Measurements from ENCODE around the gene ADGRL3. TPM values are rescaled to one million over a fixed set of nuclear protein-coding genes. Genes with fewer than 3 reads are reported as not detected.

Gene ADGRL3
- total RNA-seq, 1 donor from 2014 or later: 93.6 TPM

- H3K4me3 Mint-ChIP-seq: no peak overlapping the region
- no peak for TF ChIP-seq CTCF (IDR thresholded peaks at IDR 0.05)
- no peak for TF ChIP-seq EZH2 (IDR thresholded peaks at IDR 0.05)
- no peak for TF ChIP-seq EZH2phosphoT487 (IDR thresholded peaks at IDR 0.05)
- H3K4me2 ChIP-seq: peak overlapping the region; percentile 68
- H4K20me1 ChIP-seq (ENCODE audit: low read depth): no peaks in the 10 kb centered on the region
- peaks cover 30% of the 10 kb centered on the region for H3K4me1 Mint-ChIP-seq
- H3K4me1 ChIP-seq: peaks cover 49% of the 10 kb centered on the region
- H3K27ac ChIP-seq: peak overlapping the region; percentile 86
- no peak overlapping the region for H2AFZ ChIP-seq (replicated peaks)
- H3K9me3 Mint-ChIP-seq: peaks cover 46% of the 10 kb centered on the region
- peak overlapping the region; percentile 35 for H3K27ac Mint-ChIP-seq
- peak overlapping the region; percentile 5 for H3K4me3 ChIP-seq
- peaks cover 3% of the 10 kb centered on the region for H3K27me3 Mint-ChIP-seq (ENCODE audit: insufficient read depth, low read depth)
- H3K36me3 ChIP-seq: peaks cover 18% of the 10 kb centered on the region
- H3K27me3 ChIP-seq: no peaks in the 10 kb centered on the region
- H3K79me2 ChIP-seq (ENCODE audit: low read depth): peaks cover 50% of the 10 kb centered on the region
- peaks cover 40% of the 10 kb centered on the region for H3K36me3 Mint-ChIP-seq
- DNase-seq (ENCODE audit: low spot score): no peak
- peaks cover 19% of the 10 kb centered on the region for H3K9me3 ChIP-seq (ENCODE audit: low read depth)
- no peak overlapping the region for H3K9ac ChIP-seq
- H3F3A ChIP-seq (ENCODE audit: low read depth): peaks cover 39% of the 10 kb centered on the region
Measured at GRCh38 chr4:61533140-61533539, 333.0 kb downstream of the ADGRL3 start.

GRCh38 chr4:61540944-61541343 is 340.8 kb downstream of the ADGRL3 start:
- TF ChIP-seq EZH2phosphoT487 (IDR thresholded peaks at IDR 0.05): no peak
- no peak for TF ChIP-seq EZH2 (IDR thresholded peaks at IDR 0.05)
- TF ChIP-seq CTCF (IDR thresholded peaks at IDR 0.05): no peak
- peaks cover 3% of the 10 kb centered on the region for H3K36me3 ChIP-seq
- peaks cover 21% of the 10 kb centered on the region for H3F3A ChIP-seq (ENCODE audit: low read depth)
- peaks cover 2% of the 10 kb centered on the region for H3K27me3 Mint-ChIP-seq (ENCODE audit: insufficient read depth, low read depth)
- H3K9me3 Mint-ChIP-seq: peaks cover 24% of the 10 kb centered on the region
- H3K27me3 ChIP-seq: no peaks in the 10 kb centered on the region
- H3K4me2 ChIP-seq: peak overlapping the region; percentile 19
- no peak overlapping the region for H3K27ac Mint-ChIP-seq
- H3K79me2 ChIP-seq (ENCODE audit: low read depth): peaks cover 40% of the 10 kb centered on the region
- H2AFZ ChIP-seq (replicated peaks): no peak overlapping the region
- H3K9ac ChIP-seq: no peak overlapping the region
- H3K36me3 Mint-ChIP-seq: peaks cover 22% of the 10 kb centered on the region
- H3K4me3 ChIP-seq: no peak overlapping the region
- H3K27ac ChIP-seq: no peak overlapping the region
- no peaks in the 10 kb centered on the region for H4K20me1 ChIP-seq (ENCODE audit: low read depth)
- peaks cover 23% of the 10 kb centered on the region for H3K4me1 Mint-ChIP-seq
- peaks cover 39% of the 10 kb centered on the region for H3K4me1 ChIP-seq
- no peak for DNase-seq (ENCODE audit: low spot score)
- peaks cover 1% of the 10 kb centered on the region for H3K9me3 ChIP-seq (ENCODE audit: low read depth)
- H3K4me3 Mint-ChIP-seq: no peak overlapping the region

DNA sequence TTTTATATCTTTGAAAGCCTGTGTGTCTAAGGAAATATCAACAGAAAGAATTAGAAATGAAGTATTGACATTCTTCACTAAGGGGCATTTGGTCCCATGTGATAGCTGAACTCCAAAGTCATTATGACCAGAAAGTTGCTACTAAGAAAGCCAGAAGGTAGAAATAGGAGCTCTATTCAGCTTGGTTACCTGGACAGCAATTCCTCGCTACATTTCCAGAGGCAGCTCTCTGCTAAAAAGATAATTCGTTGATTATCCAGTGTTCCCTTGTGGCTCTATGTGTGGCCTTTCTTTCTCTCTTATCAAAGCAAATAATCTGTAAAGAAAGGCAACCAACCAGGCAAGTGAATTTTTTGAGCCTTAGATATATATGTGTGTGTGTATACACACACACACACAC is 341.3 kb downstream of the ADGRL3 start:
- Histone ChIP-seq H3K36me3 (no peaks in the 10 kb centered on the region), H3F3A (ENCODE audit: low read depth) (peaks cover 21% of the 10 kb centered on the region), H3K4me2 (no peak overlapping the region), H2AFZ (replicated peaks) (no peak overlapping the region), H3K79me2 (ENCODE audit: low read depth) (peaks cover 35% of the 10 kb centered on the region), H3K9me3 (ENCODE audit: low read depth) (no peaks in the 10 kb centered on the region), H3K27me3 (no peaks in the 10 kb centered on the region), H3K27ac (peak overlapping the region; percentile 41), H3K9ac (no peak overlapping the region), H3K4me3 (no peak overlapping the region), H4K20me1 (ENCODE audit: low read depth) (no peaks in the 10 kb centered on the region), H3K4me1 (peaks cover 39% of the 10 kb centered on the region)
- H3K4me1 Mint-ChIP-seq: peaks cover 23% of the 10 kb centered on the region
- no peak overlapping the region for H3K4me3 Mint-ChIP-seq
- H3K9me3 Mint-ChIP-seq: peaks cover 19% of the 10 kb centered on the region
- TF ChIP-seq EZH2 (IDR thresholded peaks at IDR 0.05) (no peak), EZH2phosphoT487 (IDR thresholded peaks at IDR 0.05) (no peak), CTCF (IDR thresholded peaks at IDR 0.05) (peak; percentile 46)
- H3K27ac Mint-ChIP-seq: no peak overlapping the region
- peaks cover 2% of the 10 kb centered on the region for H3K27me3 Mint-ChIP-seq (ENCODE audit: insufficient read depth, low read depth)
- no peak for DNase-seq (ENCODE audit: low spot score)
- peaks cover 20% of the 10 kb centered on the region for H3K36me3 Mint-ChIP-seq

All from neural progenitor cell (in vitro differentiated cells).